ENCODE data around the gene TEX26.

DNA sequence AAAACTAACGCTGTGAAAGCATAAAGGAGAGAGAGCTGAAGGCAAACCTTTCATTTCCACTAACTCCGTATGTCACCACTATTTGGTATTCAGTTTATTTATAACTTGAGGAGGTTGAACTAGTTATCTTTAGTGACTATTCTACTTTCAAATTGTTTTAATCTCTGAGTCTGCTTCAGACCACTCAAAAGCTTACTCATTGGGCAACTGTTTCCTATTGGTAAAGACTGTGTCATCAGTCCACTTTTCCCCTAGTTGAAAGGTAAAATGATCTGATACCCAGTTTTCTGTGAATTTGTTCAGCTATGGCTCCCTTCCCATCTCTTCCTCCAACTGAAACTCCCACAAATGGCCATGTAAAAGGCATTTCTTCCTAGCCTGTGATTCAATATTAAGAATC is 39.1 kb downstream of the TEX26 start:
- TF ChIP-seq POLR2A (IDR thresholded peaks at IDR 0.05; ENCODE audit: low read length) (no peak), GATA3 (IDR thresholded peaks at IDR 0.05; ENCODE audit: borderline replicate concordance) (no peak), EP300 (IDR thresholded peaks at IDR 0.05) (no peak), CEBPB (IDR thresholded peaks at IDR 0.05) (no peak), BHLHE40 (IDR thresholded peaks at IDR 0.05; ENCODE audit: low read depth, low read length) (no peak), KDM1A (IDR thresholded peaks at IDR 0.05; ENCODE audit: low read depth) (no peak), ESRRA (IDR thresholded peaks at IDR 0.05; ENCODE audit: borderline replicate concordance, low read length) (no peak), RAD21 (conservative IDR thresholded peaks at IDR 0.05 in 1 of 2, IDR thresholded peaks at IDR 0.05 in 1 of 2) (no peak), MAFK (IDR thresholded peaks at IDR 0.05; ENCODE audit: partially characterized antibody) (no peak), CHD2 (IDR thresholded peaks at IDR 0.05; ENCODE audit: low read length, partially characterized antibody) (no peak)
- TF ChIP-seq, protein P1, sequence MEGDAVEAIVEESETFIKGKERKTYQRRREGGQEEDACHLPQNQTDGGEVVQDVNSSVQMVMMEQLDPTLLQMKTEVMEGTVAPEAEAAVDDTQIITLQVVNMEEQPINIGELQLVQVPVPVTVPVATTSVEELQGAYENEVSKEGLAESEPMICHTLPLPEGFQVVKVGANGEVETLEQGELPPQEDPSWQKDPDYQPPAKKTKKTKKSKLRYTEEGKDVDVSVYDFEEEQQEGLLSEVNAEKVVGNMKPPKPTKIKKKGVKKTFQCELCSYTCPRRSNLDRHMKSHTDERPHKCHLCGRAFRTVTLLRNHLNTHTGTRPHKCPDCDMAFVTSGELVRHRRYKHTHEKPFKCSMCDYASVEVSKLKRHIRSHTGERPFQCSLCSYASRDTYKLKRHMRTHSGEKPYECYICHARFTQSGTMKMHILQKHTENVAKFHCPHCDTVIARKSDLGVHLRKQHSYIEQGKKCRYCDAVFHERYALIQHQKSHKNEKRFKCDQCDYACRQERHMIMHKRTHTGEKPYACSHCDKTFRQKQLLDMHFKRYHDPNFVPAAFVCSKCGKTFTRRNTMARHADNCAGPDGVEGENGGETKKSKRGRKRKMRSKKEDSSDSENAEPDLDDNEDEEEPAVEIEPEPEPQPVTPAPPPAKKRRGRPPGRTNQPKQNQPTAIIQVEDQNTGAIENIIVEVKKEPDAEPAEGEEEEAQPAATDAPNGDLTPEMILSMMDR (IDR thresholded peaks at IDR 0.05), result no peak
- TF ChIP-seq, protein P2, sequence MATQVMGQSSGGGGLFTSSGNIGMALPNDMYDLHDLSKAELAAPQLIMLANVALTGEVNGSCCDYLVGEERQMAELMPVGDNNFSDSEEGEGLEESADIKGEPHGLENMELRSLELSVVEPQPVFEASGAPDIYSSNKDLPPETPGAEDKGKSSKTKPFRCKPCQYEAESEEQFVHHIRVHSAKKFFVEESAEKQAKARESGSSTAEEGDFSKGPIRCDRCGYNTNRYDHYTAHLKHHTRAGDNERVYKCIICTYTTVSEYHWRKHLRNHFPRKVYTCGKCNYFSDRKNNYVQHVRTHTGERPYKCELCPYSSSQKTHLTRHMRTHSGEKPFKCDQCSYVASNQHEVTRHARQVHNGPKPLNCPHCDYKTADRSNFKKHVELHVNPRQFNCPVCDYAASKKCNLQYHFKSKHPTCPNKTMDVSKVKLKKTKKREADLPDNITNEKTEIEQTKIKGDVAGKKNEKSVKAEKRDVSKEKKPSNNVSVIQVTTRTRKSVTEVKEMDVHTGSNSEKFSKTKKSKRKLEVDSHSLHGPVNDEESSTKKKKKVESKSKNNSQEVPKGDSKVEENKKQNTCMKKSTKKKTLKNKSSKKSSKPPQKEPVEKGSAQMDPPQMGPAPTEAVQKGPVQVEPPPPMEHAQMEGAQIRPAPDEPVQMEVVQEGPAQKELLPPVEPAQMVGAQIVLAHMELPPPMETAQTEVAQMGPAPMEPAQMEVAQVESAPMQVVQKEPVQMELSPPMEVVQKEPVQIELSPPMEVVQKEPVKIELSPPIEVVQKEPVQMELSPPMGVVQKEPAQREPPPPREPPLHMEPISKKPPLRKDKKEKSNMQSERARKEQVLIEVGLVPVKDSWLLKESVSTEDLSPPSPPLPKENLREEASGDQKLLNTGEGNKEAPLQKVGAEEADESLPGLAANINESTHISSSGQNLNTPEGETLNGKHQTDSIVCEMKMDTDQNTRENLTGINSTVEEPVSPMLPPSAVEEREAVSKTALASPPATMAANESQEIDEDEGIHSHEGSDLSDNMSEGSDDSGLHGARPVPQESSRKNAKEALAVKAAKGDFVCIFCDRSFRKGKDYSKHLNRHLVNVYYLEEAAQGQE (IDR thresholded peaks at IDR 0.05), result no peak
- TF ChIP-seq, protein P3, sequence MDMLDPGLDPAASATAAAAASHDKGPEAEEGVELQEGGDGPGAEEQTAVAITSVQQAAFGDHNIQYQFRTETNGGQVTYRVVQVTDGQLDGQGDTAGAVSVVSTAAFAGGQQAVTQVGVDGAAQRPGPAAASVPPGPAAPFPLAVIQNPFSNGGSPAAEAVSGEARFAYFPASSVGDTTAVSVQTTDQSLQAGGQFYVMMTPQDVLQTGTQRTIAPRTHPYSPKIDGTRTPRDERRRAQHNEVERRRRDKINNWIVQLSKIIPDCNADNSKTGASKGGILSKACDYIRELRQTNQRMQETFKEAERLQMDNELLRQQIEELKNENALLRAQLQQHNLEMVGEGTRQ (IDR thresholded peaks at IDR 0.05), result no peak

Data from A549 (cell line).